ENCODE data around the gene RXRA. TPM values are rescaled to one million over a fixed set of nuclear protein-coding genes. Genes with fewer than 3 reads are reported as not detected.

The RXRA gene
- total RNA-seq, 1 experiment from 2014 or later: 29.9 TPM

DNA sequence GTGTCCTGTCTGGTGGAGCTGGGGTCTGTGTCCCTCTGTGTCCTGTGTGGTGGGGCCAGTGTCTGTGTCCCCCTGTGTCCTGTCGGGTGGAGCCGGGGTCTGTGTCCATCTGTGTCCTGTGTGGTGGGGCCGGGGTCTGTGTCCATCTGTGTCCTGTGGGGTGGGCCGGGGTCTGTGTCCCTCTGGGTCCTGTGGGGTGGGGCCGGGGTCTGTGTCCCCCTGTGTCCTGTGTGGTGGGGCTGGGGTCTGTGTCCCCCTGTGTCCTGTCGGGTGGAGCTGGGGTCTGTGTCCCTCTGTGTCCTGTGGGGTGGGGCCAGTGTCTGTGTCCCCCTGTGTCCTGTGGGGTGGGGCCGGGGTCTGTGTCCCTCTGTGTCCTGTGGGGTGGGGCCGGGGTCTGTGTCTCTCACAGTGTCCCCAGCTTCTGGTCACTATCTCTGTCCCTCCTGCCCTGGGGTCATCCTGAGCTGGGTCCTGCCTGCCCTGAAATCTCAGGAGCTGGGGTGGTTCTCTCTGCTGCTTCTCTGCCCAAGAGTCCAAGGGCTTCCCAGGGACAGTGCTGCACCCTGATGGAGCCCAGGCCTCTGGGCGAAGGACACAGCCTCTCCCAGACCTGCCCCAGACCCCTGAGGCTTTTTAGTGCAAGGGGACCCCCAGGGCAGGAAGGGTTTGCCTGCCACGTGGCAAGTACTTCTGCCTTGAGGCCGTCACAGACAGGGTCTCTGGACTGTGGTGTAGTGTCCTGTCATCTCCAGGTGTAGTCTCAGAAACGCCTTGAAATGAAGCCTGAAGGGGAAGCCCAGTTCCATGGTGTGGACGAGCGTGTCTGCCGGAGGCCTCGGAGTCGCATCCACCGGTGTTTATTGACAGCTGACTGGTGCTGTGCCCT, 131.3 kb downstream of the RXRA start:
- Histone ChIP-seq H3K9ac (ENCODE audit: extremely low read depth, insufficient read length, low read length) (no peak overlapping the region), H3K79me1 (ENCODE audit: insufficient read depth, low read depth, low read length, poor library complexity, severe bottlenecking) (no peaks in the 10 kb centered on the region), H3K23me2 (ENCODE audit: insufficient read length, low read depth, low read length, poor library complexity, severe bottlenecking) (no peaks in the 10 kb centered on the region), H3K4me2 (ENCODE audit: insufficient read depth, insufficient read length, low read length) (no peak overlapping the region), H2BK5ac (ENCODE audit: insufficient read length, low read length) (no peak overlapping the region), H3K4ac (ENCODE audit: low read depth, low read length) (no peak overlapping the region), H3K14ac (ENCODE audit: insufficient read depth, low read length) (no peak overlapping the region; the same call in 1 of the 2 replicates), H4K91ac (ENCODE audit: insufficient read length, low read depth, low read length) (no peak overlapping the region), H3K23ac (ENCODE audit: insufficient read length, low read depth, low read length) (no peak overlapping the region), H2AFZ (ENCODE audit: low read length) (no peak overlapping the region), H4K8ac (replicated peaks; ENCODE audit: insufficient read length, low read depth, low read length) (no peak overlapping the region), H3K27ac (ENCODE audit: insufficient read length, low read depth, low read length) (no peak overlapping the region), H3K56ac (ENCODE audit: insufficient read length, low read depth, low read length) (no peak overlapping the region), H2AK5ac (ENCODE audit: insufficient read length, low read length) (no peak overlapping the region), H3K9me3 (ENCODE audit: control insufficient read depth, low read depth, low read length) (no peaks in the 10 kb centered on the region), H3T11ph (ENCODE audit: low read length) (no peak overlapping the region), H4K20me1 (ENCODE audit: control insufficient read depth, insufficient read depth, insufficient read length) (no peaks in the 10 kb centered on the region), H4K5ac (ENCODE audit: insufficient read length, low read depth, low read length) (no peak overlapping the region), H3K79me2 (ENCODE audit: insufficient read depth, low read length) (no peaks in the 10 kb centered on the region), H2BK120ac (ENCODE audit: low read depth, low read length, poor library complexity, severe bottlenecking) (no peak overlapping the region), H2BK15ac (ENCODE audit: low read depth, low read length) (no peak overlapping the region), H3K18ac (ENCODE audit: insufficient read length, low read depth, low read length) (no peak overlapping the region), H3K27me3 (ENCODE audit: insufficient read depth, low read length) (no peaks in the 10 kb centered on the region), H2BK12ac (ENCODE audit: insufficient read length, low read depth, low read length) (no peak overlapping the region), H2BK20ac (ENCODE audit: low read depth, low read length, poor library complexity, severe bottlenecking) (no peak overlapping the region), H3K4me1 (ENCODE audit: insufficient read depth, low read length) (no peaks in the 10 kb centered on the region)
- no peaks in the 10 kb centered on the region for H3K36me3 Mint-ChIP-seq (ENCODE audit: insufficient read depth in 1 of 3, low read depth in 3 of 3)
- no CpG with 5 or more reads among the region's 18 CpGs for WGBS (ENCODE audit: extremely low coverage, insufficient read length, low lambda C conversion rate)
- H3K4me3 Mint-ChIP-seq: no peak overlapping the region
- TF ChIP-seq CTCF (conservative IDR thresholded peaks at IDR 0.05): no peak
- H3K4me1 Mint-ChIP-seq: peaks cover 0 to 4% of the 10 kb centered on the region in 2 experiments; a peak in 2 of 4 replicates
- DNase-seq: no peak
- no peaks in the 10 kb centered on the region; the same call in none of the 2 replicates for H3K27me3 Mint-ChIP-seq (ENCODE audit: low read depth)
- no peaks in the 10 kb centered on the region for H3K9me3 Mint-ChIP-seq
- no peak overlapping the region for H3K27ac Mint-ChIP-seq
